NCI-H2227 treated with DMSO at 0.1 percent for 48 hours (cell line): Measurements from ENCODE around the gene PDAP1.
"Not testable (repeated sequence)": the region's sequence is repeated elsewhere in the genome, so short reads cannot be mapped to it uniquely, and the experiment has no call there.

Source experiments
- DNase-seq: peaks from one replicate; lab custom pipeline; 2025; lab: John Stamatoyannopoulos, UW

Gene PDAP1

GRCh38 chr7:99379043-99379577 lies 29.3 kb downstream of the PDAP1 start:
- no peak for DNase-seq

GRCh38 chr7:99375070-99375807 lies 33.2 kb downstream of the PDAP1 start:
- DNase-seq: no peak

- peak; percentile 24 for DNase-seq
Measured at GRCh38 chr7:99374111-99375064, 34.0 kb downstream of the PDAP1 start, which contains the start of gene ARPC1B. Gene ARPC1B, plus strand, starts transcription at chr7:99374730. Its CDS starts 10,985 bp downstream, at chr7:99385715.

GRCh38 chr7:99373091-99374066 lies 35.0 kb downstream of the PDAP1 start:
- no peak for DNase-seq

- no peak for DNase-seq
Measured at GRCh38 chr7:99372275-99373090, 35.9 kb downstream of the PDAP1 start.

- no peak for DNase-seq
Measured at GRCh38 chr7:99371376-99371920, 36.9 kb downstream of the PDAP1 start.

- DNase-seq: no peak
Measured at GRCh38 chr7:99369767-99370391, 38.5 kb downstream of the PDAP1 start.

GRCh38 chr7:99368750-99369389 lies 39.5 kb downstream of the PDAP1 start:
- DNase-seq: no peak

GRCh38 chr7:99366646-99367045 lies 41.8 kb downstream of the PDAP1 start:
- DNase-seq: no peak

- DNase-seq: no peak
Measured at GRCh38 chr7:99365318-99366141, 42.9 kb downstream of the PDAP1 start.

GRCh38 chr7:99363286-99363685 lies 45.1 kb downstream of the PDAP1 start:
- DNase-seq: no peak

GRCh38 chr7:99362801-99363200 lies 45.6 kb downstream of the PDAP1 start:
- no peak for DNase-seq

GRCh38 chr7:99359465-99360154 lies 48.8 kb downstream of the PDAP1 start:
- DNase-seq: no peak

GRCh38 chr7:99358521-99358920 lies 49.9 kb downstream of the PDAP1 start:
- not testable (repeated sequence) for DNase-seq

- DNase-seq: no peak
Measured at GRCh38 chr7:99357701-99358490, 50.5 kb downstream of the PDAP1 start.

GRCh38 chr7:99355098-99355497 lies 53.3 kb downstream of the PDAP1 start:
- no peak for DNase-seq

- no peak for DNase-seq
Measured at GRCh38 chr7:99352247-99352646, 56.1 kb downstream of the PDAP1 start.
